Right cardiac atrium (tissue), 5 donors: ENCODE data around the gene AACS. TPM values are rescaled to one million over a fixed set of nuclear protein-coding genes. Genes with fewer than 3 reads are reported as not detected.

Source experiments
- ATAC-seq, 2 donors: fragments of 200-7000 bp; cut with Tn5 transposase; one replicate each; pipeline versions ENCODE4 v1.8.0 to v1.9.1; 2020; ENCODE audit warnings: moderate library complexity in 2 of 2, mild to moderate bottlenecking in 1 of 2
- DNase-seq, 3 donors: peaks; one replicate each; pipeline ENCODE4 v3.0.0-alpha.2; 2020
- H3K27ac ChIP-seq: one replicate; pipeline ENCODE4 v1.5.1; 2013; ENCODE audit warnings: mild to moderate bottlenecking, low read length, control low read depth, moderate library complexity
- H3K27me3 ChIP-seq: one replicate; pipeline ENCODE4 v1.6.1; 2013; ENCODE audit not compliant: control insufficient read depth, insufficient read depth
- H3K4me1 ChIP-seq: one replicate; pipeline ENCODE4 v1.6.1; 2013; ENCODE audit warnings: low read length; ENCODE audit not compliant: control insufficient read depth, insufficient read depth
- H3K4me3 ChIP-seq: one replicate; pipeline ENCODE4 v1.5.1; 2013; ENCODE audit warnings: low read length, control low read depth
- H3K9me3 ChIP-seq: one replicate; pipeline ENCODE4 v1.6.1; 2013; ENCODE audit warnings: low read length; ENCODE audit not compliant: control insufficient read depth
- WGBS: extraction: QIAGEN DNeasy Blood & Tissue Kit; methylation state at CpG from one replicate; pipeline ENCODE4 v1.1.7; 2013; 5-methylcytosine and 5-hydroxymethylcytosine counted together
- intact Hi-C, 4 donors: fragments of 100-400 bp; cut with DNase I; formaldehyde crosslinking; loops; one replicate each; pipeline versions ENCODE4 v1.11.0 to v1.14.0; 2022 to 2023
- polyA plus RNA-seq: library from polyadenylated mRNA; stranded (reverse); fragments of 200-250 nt; gene quantifications from one replicate; pipeline ENCODE4 v1.2.3, GENCODE V29; 2013
- total RNA-seq, 4 donors: library from RNA; stranded (reverse); fragmentation: NEBNext Ultra II Directional; extraction: Animal tissue kit (Norgen Biotek cat#: 25700); gene quantifications; one replicate each; pipeline ENCODE4 v1.2.1, GENCODE V29; 2021
- donor health status: healthy with polysubstance abuse.
- donor health status: DM: no; HTN: yes; CAD: no.
- donor health status: DM: no; HTN: no; CAD: no.
- donor health status: DM: no; HTN: yes; CAD: no; lungs with severe emphysema.
- donor health status: DM: yes; HTN: yes; CAD: no.

The AACS gene
- total and polyA plus RNA-seq, 5 donors: 11.1 to 12.4 (median 11.2) TPM

- H3K4me1 ChIP-seq: peaks cover 5% of the 10 kb centered on the region
- no peaks in the 10 kb centered on the region for H3K27me3 ChIP-seq
- no peak overlapping the region for H3K27ac ChIP-seq
- 90% methylated on average over 4 of the region's 4 CpGs for WGBS
- H3K9me3 ChIP-seq: no peaks in the 10 kb centered on the region
- no peak for ATAC-seq
- intact Hi-C loops: no loop called here
- DNase-seq: no peak
- H3K4me3 ChIP-seq: no peak overlapping the region
Measured at GRCh38 chr12:125125271-125125670, 60.0 kb downstream of the AACS start.

GRCh38 chr12:125128439-125129178, 63.4 kb downstream of the AACS start:
- intact Hi-C loops: no loop called here
- H3K9me3 ChIP-seq: no peaks in the 10 kb centered on the region
- peak overlapping the region; percentile 48 for H3K27ac ChIP-seq
- DNase-seq (no peak), ATAC-seq (peak; percentile 27 to 57)
- H3K4me3 ChIP-seq: no peak overlapping the region
- WGBS: 84% methylated on average over 18 of the region's 18 CpGs
- no peaks in the 10 kb centered on the region for H3K27me3 ChIP-seq
- peaks cover 5% of the 10 kb centered on the region for H3K4me1 ChIP-seq

- WGBS: 65% methylated on average over 10 of the region's 10 CpGs
- intact Hi-C loops: no loop called here
- DNase-seq (no peak), ATAC-seq (peak; percentile 51 to 64)
- peaks cover 5% of the 10 kb centered on the region for H3K4me1 ChIP-seq
- no peak overlapping the region for H3K4me3 ChIP-seq
- H3K27me3 ChIP-seq: no peaks in the 10 kb centered on the region
- no peaks in the 10 kb centered on the region for H3K9me3 ChIP-seq
- H3K27ac ChIP-seq: peak overlapping the region; percentile 48
Measured at GRCh38 chr12:125129179-125129571, 63.9 kb downstream of the AACS start.

GRCh38 chr12:125129591-125130255, 64.5 kb downstream of the AACS start:
- 72% methylated on average over 18 of the region's 18 CpGs for WGBS
- Histone ChIP-seq H3K4me1 (peaks cover 5% of the 10 kb centered on the region), H3K4me3 (no peak overlapping the region), H3K9me3 (no peaks in the 10 kb centered on the region), H3K27me3 (no peaks in the 10 kb centered on the region), H3K27ac (peak overlapping the region; percentile 39)
- DNase-seq (peak; percentile 37 to 74 (median 63)), ATAC-seq (peak; percentile 77 to 80)
- intact Hi-C loops: no loop called here

GRCh38 chr12:125131958-125132357, 66.7 kb downstream of the AACS start:
- DNase-seq: no peak
- peaks cover 5% of the 10 kb centered on the region for H3K4me1 ChIP-seq
- no peaks in the 10 kb centered on the region for H3K27me3 ChIP-seq
- intact Hi-C loops: no loop called here
- H3K27ac ChIP-seq: no peak overlapping the region
- ATAC-seq: no peak
- 86% methylated on average over 8 of the region's 8 CpGs for WGBS
- no peak overlapping the region for H3K4me3 ChIP-seq
- no peaks in the 10 kb centered on the region for H3K9me3 ChIP-seq

- Histone ChIP-seq H3K4me1 (peaks cover 5% of the 10 kb centered on the region), H3K27ac (no peak overlapping the region), H3K9me3 (no peaks in the 10 kb centered on the region), H3K4me3 (no peak overlapping the region), H3K27me3 (no peaks in the 10 kb centered on the region)
- WGBS: 89% methylated on average over 16 of the region's 16 CpGs
- no peak for ATAC-seq
- intact Hi-C loops: no loop called here
- no peak for DNase-seq
Measured at GRCh38 chr12:125132698-125133400, 67.6 kb downstream of the AACS start.

GRCh38 chr12:125133616-125134015, 68.4 kb downstream of the AACS start:
- Histone ChIP-seq H3K27me3 (no peaks in the 10 kb centered on the region), H3K4me1 (peaks cover 3% of the 10 kb centered on the region), H3K9me3 (no peaks in the 10 kb centered on the region), H3K4me3 (no peak overlapping the region), H3K27ac (no peak overlapping the region)
- DNase-seq: no peak
- WGBS: 96% methylated on average over 12 of the region's 12 CpGs
- intact Hi-C loops: no loop called here
- no peak for ATAC-seq

GRCh38 chr12:125134576-125134975, 69.3 kb downstream of the AACS start:
- DNase-seq (no peak), ATAC-seq (no peak)
- Histone ChIP-seq H3K9me3 (no peaks in the 10 kb centered on the region), H3K27me3 (no peaks in the 10 kb centered on the region), H3K4me3 (no peak overlapping the region), H3K27ac (no peak overlapping the region), H3K4me1 (no peaks in the 10 kb centered on the region)
- intact Hi-C loops: no loop called here
- 93% methylated on average over 14 of the region's 14 CpGs for WGBS

- H3K27me3 ChIP-seq: no peaks in the 10 kb centered on the region
Measured at GRCh38 chr12:125135906-125136305, 70.7 kb downstream of the AACS start.

GRCh38 chr12:125136702-125137101, 71.5 kb downstream of the AACS start:
- no peak for DNase-seq
- ATAC-seq: no peak
- Histone ChIP-seq H3K27me3 (no peaks in the 10 kb centered on the region), H3K9me3 (no peaks in the 10 kb centered on the region), H3K27ac (no peak overlapping the region), H3K4me1 (no peaks in the 10 kb centered on the region), H3K4me3 (no peak overlapping the region)
- intact Hi-C loops: no loop called here
- WGBS: 90% methylated on average over 19 of the region's 19 CpGs

More at GRCh38 chr12:125135906-125136305, 70.7 kb downstream of the AACS start:
- H3K9me3 ChIP-seq: no peaks in the 10 kb centered on the region
- intact Hi-C loops: no loop called here
- H3K4me3 ChIP-seq: no peak overlapping the region
- H3K27ac ChIP-seq: no peak overlapping the region
- DNase-seq (no peak), ATAC-seq (no peak)
- 96% methylated on average over 8 of the region's 8 CpGs for WGBS
- no peaks in the 10 kb centered on the region for H3K4me1 ChIP-seq

GRCh38 chr12:125137766-125138344, 72.6 kb downstream of the AACS start:
- DNase-seq: no peak
- 84% methylated on average over 17 of the region's 17 CpGs for WGBS
- intact Hi-C loops: no loop called here
- H3K27ac ChIP-seq: no peak overlapping the region
- ATAC-seq: no peak
- H3K4me3 ChIP-seq: no peak overlapping the region
- H3K4me1 ChIP-seq: no peaks in the 10 kb centered on the region
- H3K9me3 ChIP-seq: no peaks in the 10 kb centered on the region
- no peaks in the 10 kb centered on the region for H3K27me3 ChIP-seq
